ENCODE data around the gene RASAL2.

GRCh38 chr1:178196631-178197030, 102.7 kb downstream of the RASAL2 start:
- TF ChIP-seq EP300 (IDR thresholded peaks at IDR 0.05) (no peak), POLR2AphosphoS5 (IDR thresholded peaks at IDR 0.05) (no peak), CTCF (IDR thresholded peaks at IDR 0.05) (no peak), POLR2A (IDR thresholded peaks at IDR 0.05) (no peak)
